Memory B cell (primary cell): Measurements from ENCODE around the gene TRAF3IP1.
"Not testable (repeated sequence)": the region's sequence is repeated elsewhere in the genome, so short reads cannot be mapped to it uniquely, and the experiment has no call there.

Experiments
- ATAC-seq: fragments of 150-1000 bp; cut with Tn5 transposase; 2 replicates; pipeline ENCODE4 v1.10.0; 2021; ENCODE audit warnings: low read depth, mild to moderate bottlenecking, moderate library complexity
- DNase-seq, 2 donors: peaks; one replicate each; pipeline ENCODE4 v3.0.0; 2022; ENCODE audit warnings: low spot score in 2 of 2
- H3K27ac Mint-ChIP-seq: one replicate; pipeline ENCODE4 v1.8.0; 2022; ENCODE audit warnings: mild to moderate bottlenecking, moderate library complexity, mixed read lengths
- H3K27me3 Mint-ChIP-seq: one replicate; pipeline ENCODE4 v1.8.0; 2022; ENCODE audit warnings: mixed read lengths
- H3K36me3 Mint-ChIP-seq: one replicate; pipeline ENCODE4 v1.8.0; 2022; ENCODE audit warnings: mild to moderate bottlenecking, mixed read lengths
- H3K4me1 Mint-ChIP-seq: one replicate; pipeline ENCODE4 v1.8.0; 2022; ENCODE audit warnings: mixed read lengths
- H3K4me3 Mint-ChIP-seq: one replicate; pipeline ENCODE4 v1.8.0; 2022; ENCODE audit warnings: mild to moderate bottlenecking, moderate library complexity, mixed read lengths
- H3K9me3 Mint-ChIP-seq: one replicate; pipeline ENCODE4 v1.8.0; 2022; ENCODE audit warnings: mixed read lengths

The TRAF3IP1 gene

DNA sequence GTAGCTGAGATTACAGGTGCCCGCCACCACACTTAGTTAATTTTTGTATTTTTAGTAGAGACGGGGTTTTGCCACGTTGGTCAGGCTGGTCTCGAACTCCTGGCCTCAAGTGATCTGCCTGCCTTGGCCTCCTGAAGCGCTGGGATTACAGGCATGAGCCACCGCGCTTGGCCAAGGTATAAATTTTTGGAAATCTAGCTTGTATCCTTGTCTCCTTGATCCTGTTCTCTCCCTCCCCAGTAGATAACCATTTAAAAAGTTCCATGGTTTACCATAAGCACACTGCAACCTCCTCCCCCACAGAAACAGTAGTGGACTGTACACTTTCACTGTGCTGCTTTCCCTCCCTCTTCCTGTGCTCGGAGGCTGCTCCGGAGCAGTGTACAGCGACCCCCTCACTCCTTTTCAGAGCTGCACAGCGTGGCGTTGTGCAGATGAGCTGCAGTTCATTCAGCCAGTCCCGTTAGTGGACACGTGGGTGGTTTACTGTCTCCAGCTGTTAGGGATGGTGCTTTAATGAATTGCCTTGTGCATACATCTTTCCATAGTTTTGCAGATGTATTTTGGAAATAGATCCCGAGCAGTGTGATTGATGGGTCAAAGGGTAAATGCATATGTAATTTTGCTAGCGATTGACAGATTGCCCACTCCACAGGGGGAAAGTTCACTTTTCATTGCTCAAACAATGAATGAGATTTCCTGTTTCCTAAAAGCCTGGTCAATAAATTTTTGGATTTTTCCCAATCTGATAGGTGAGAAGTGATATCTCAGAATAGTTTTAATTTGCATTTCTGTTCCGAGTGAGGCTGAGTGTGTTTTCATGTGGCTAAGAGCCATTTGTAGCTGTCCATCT is 121.2 kb downstream of the TRAF3IP1 start:
- Mint-ChIP-seq H3K4me1 (peaks cover 19% of the 10 kb centered on the region), H3K27me3 (no peaks in the 10 kb centered on the region), H3K9me3 (no peaks in the 10 kb centered on the region), H3K4me3 (no peak overlapping the region), H3K27ac (peak overlapping the region; percentile 53), H3K36me3 (peaks cover 35% of the 10 kb centered on the region)
- DNase-seq (no peak), ATAC-seq (no peak)

DNA sequence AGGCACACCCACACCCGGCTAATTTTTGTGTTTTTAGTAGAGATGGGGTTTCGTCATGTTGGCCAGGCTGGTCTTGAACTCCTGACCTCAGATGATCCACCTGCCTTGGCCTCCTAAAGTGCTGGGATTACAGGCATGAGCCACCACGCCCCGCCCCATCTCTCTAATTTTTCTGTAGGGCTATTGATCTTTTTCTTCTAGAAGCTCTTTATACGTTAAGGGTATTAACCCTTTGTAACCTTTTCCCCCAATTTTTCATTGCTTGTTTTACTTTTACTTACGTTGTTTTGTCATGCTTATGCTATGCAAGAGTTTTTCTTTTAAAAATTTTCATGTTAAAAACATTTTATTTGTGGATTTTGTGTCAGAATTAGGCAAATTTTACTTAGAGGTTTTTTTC is 121.9 kb downstream of the TRAF3IP1 start:
- H3K9me3 Mint-ChIP-seq, ATAC-seq, H3K27ac Mint-ChIP-seq, DNase-seq, H3K4me3 Mint-ChIP-seq, H3K27me3 Mint-ChIP-seq: not testable (repeated sequence)
- H3K4me1 Mint-ChIP-seq = peaks cover 19% of the 10 kb centered on the region
- H3K36me3 Mint-ChIP-seq = peaks cover 41% of the 10 kb centered on the region

DNA sequence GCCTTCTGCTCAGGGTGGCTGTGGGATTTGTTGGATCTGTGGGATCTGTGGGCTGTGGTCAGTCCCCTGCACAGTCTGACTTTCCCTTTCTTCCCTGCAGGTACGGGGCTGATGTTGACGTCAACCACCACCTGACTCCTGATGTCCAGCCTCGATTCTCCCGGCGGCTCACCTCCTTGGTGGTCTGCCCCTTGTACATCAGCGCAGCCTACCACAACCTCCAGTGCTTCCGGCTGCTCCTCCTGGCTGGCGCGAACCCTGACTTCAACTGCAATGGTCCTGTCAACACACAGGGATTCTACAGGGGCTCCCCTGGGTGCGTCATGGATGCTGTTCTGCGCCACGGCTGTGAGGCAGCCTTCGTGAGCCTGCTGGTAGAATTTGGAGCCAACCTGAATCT is 123.9 kb downstream of the TRAF3IP1 start:
- no peak for DNase-seq
- Mint-ChIP-seq H3K36me3 (peaks cover 46% of the 10 kb centered on the region), H3K9me3 (no peaks in the 10 kb centered on the region), H3K27ac (no peak overlapping the region), H3K27me3 (no peaks in the 10 kb centered on the region), H3K4me3 (no peak overlapping the region), H3K4me1 (peaks cover 17% of the 10 kb centered on the region)
- no peak for ATAC-seq

DNA sequence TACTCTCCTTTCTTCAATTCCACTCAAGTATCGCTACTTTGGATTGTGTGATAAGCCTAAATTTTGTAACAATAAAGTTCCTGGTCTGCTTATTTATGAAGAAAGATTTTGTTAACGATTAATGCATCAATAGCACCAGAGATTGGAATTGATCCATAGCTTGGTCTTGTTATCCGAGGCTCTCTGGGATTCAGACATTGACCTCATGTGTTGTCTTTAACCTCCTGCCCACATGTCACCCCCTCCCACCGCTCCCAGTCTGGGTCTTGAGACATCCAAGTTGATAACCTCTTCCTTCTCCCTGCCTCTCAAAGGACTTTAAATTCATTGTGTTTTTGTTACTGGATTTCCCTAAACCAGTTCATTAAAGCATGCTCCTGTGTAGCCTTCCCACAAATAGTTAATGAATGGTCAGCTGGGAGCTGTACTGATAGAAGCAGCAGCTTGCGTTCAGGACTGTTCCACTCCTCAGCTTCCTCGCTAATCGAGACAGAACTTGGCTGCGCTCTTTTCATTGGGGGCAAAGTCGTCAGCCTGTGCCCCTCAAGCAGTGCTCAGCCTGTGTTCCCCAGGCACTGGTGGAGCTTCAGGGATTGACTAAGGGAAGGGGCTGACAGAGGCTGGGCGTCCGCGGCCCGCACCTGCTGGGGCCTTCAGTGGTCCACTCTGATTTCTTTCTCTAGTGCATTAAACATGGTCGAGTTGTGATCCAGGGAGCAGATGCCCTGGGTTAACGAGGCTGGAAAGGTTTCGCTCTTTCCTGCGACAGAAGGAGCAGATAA is 125.3 kb downstream of the TRAF3IP1 start:
- Mint-ChIP-seq H3K9me3 (no peaks in the 10 kb centered on the region), H3K4me3 (no peak overlapping the region), H3K36me3 (peaks cover 45% of the 10 kb centered on the region), H3K4me1 (peaks cover 10% of the 10 kb centered on the region), H3K27me3 (no peaks in the 10 kb centered on the region), H3K27ac (no peak overlapping the region)
- DNase-seq = no peak
- no peak for ATAC-seq

DNA sequence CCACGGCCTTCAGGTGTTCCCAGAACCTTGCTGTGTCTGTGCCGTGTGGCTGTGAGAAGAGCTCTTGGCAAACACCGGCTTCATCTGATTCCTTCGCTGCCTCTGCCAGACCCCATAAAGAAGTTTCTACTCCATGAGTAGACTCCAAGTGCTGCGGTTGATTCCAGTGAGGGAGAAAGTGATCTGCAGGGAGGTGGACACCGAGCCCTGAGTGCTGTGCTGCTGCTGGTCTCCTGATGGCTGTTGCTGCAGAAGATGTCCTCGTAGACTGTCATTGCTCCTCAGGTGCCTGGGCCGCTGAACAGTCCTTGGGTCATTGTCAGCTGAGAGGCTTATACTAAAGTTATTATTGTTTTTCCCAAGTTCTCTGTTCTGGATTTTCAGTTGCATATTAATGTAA is 126.1 kb downstream of the TRAF3IP1 start:
- Mint-ChIP-seq H3K27me3 (no peaks in the 10 kb centered on the region), H3K36me3 (peaks cover 51% of the 10 kb centered on the region), H3K9me3 (no peaks in the 10 kb centered on the region), H3K4me3 (no peak overlapping the region), H3K4me1 (peaks cover 6% of the 10 kb centered on the region), H3K27ac (no peak overlapping the region)
- ATAC-seq = no peak
- DNase-seq = no peak

DNA sequence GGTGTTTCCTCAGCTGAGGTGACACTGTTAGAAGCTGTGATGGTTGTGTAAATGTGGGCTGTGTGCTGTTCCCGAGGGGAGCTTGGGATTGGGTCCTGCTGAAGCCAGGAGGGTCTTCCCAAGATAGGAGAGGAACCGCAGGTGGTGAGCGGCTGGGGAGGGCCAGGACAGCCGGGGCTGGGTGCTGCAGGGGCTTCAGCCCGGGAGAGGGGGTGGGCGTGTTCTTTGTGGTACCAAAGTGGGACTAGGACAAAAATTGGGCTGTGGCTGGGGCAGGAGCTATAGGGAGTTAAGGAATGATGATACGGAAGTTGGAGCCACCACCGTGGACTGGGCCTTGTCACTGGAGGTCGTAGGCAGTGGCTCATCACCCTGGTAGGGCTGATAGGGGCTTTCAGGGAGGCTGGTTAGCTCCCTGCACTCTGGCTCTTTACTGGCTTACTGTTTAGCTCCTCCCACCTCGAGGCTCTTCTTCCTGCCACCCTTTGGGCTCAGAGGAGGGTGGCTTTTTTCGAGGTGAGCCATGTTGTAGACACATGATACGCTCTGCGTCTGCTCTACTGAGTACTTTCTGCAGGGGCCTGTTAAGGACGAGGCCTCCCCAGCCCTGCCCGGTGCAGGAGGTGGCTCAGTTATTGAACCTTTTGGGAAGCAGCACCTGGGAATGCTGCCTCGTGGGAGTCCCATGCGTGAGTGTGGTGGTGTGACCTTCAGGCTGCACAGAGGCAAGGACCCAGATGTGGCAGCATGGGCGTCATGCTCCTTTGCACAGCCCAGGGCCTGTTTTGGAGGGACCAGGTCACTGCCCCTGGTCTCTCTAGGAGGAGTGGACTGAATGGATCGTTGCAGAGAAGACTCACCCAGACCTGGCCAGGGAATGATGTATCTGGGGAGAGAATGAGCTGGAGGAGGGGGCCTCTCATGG is 128.0 kb downstream of the TRAF3IP1 start:
- DNase-seq (no peak), ATAC-seq (no peak)
- H3K27ac Mint-ChIP-seq = no peak overlapping the region
- peaks cover 61% of the 10 kb centered on the region for H3K36me3 Mint-ChIP-seq
- H3K4me3 Mint-ChIP-seq = no peak overlapping the region
- H3K4me1 Mint-ChIP-seq = no peaks in the 10 kb centered on the region
- H3K9me3 Mint-ChIP-seq = no peaks in the 10 kb centered on the region
- no peaks in the 10 kb centered on the region for H3K27me3 Mint-ChIP-seq

DNA sequence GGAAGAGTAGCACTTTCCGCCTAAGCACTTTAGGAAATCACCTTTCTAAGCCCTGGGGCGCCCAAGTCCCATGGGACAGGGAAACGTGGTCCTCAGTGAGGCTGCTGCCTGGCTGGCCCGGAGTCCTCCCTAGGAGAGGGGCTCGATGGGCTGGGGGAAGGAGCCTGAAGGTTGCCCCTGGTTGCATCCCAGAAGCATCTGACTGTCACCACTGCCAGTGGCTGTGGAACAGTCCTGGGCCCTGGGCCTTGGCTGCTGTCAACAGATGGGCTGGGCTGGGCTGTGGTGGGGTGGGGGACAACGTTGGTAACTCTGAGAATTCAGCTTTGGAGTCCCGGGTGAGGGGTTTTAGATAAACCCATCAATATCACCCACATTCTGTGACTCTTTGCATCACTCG is 128.9 kb downstream of the TRAF3IP1 start:
- DNase-seq (no peak), ATAC-seq (no peak)
- Mint-ChIP-seq H3K27ac (no peak overlapping the region), H3K9me3 (peaks cover 3% of the 10 kb centered on the region), H3K27me3 (no peaks in the 10 kb centered on the region), H3K36me3 (peaks cover 60% of the 10 kb centered on the region), H3K4me3 (no peak overlapping the region), H3K4me1 (no peaks in the 10 kb centered on the region)

DNA sequence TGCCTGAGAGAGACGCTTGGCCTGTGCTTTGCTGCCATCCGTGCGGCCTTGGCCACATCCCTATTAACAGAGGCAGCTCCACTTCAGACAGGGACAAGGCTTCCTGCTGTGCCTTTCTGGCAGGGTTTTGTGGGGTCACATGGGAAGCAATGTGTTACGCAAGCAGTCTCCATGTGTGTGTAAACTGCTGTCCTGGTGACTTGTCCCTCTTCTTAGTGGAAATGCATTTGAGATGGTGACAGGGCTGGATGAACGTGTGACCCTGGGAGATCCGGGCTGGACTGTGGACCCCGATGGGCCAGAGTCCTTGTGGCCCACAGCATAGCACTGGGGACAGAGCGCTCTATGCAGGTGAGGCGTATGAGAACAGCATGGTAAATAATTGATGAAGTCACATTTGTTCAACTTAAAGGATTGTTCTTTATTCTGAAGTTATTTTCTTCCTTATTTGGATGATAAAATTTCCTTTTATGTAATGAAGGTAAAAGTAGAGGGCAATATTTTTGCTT is 129.6 kb downstream of the TRAF3IP1 start:
- no peak overlapping the region for H3K27ac Mint-ChIP-seq
- no peak for DNase-seq
- peaks cover 6% of the 10 kb centered on the region for H3K9me3 Mint-ChIP-seq
- ATAC-seq = no peak
- no peak overlapping the region for H3K4me3 Mint-ChIP-seq
- H3K36me3 Mint-ChIP-seq = peaks cover 54% of the 10 kb centered on the region
- H3K27me3 Mint-ChIP-seq = no peaks in the 10 kb centered on the region
- H3K4me1 Mint-ChIP-seq = no peaks in the 10 kb centered on the region

DNA sequence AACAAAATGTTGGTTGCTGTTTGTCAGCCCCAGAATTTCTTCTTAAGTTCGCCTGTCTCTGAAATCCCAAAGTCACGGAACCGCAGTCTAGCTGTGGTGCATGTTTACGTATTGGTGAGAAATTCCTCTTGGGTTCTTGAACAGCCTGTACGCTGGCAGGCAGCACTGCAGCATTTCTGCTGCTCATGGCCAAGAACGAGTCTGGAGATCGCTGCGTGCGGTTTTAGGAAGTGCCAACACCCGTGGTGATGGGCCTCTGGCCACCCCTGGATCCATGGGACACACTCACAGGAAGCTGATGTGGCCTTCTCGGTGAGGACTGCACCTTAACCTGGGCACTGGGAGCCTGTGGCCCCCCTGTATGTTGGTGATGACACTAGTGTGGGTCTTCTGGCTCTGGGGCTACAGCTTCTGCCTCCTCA is 130.1 kb downstream of the TRAF3IP1 start:
- DNase-seq (no peak), ATAC-seq (no peak)
- no peaks in the 10 kb centered on the region for H3K27me3 Mint-ChIP-seq
- H3K27ac Mint-ChIP-seq = no peak overlapping the region
- H3K9me3 Mint-ChIP-seq = peaks cover 6% of the 10 kb centered on the region
- H3K4me1 Mint-ChIP-seq = no peaks in the 10 kb centered on the region
- H3K4me3 Mint-ChIP-seq = no peak overlapping the region
- H3K36me3 Mint-ChIP-seq = peaks cover 50% of the 10 kb centered on the region
